ENCODE measurements around the gene CIC.

DNA sequence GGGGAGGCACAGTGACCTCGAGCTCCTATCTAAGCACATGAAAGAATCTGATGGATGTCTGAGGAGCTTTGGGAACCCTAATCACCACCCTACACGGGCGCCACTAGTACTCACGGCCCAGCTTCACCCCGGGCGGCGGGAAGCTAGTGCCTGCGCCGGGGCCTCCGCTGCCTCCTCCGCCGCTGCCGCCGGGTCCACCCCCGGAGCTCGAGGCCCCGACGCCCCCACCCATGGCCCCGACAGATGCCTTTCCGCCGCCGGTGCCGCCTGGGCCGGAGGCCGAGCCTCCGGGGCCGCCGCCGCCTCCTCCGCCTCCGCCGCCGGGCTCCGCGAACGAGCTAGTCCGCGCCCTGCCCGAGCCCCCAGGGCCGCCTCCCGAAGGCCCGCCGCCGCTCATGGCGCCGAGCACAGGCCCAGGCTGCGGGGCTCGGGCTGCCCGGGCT lies 27.0 kb upstream of the CIC start:
- TF ChIP-seq CBX3 (IDR thresholded peaks at IDR 0.05; ENCODE audit: borderline replicate concordance in 1 of 2, low read length in 2 of 2) = no peak
- TF ChIP-seq ZFX (CRISPR knock-in tag; IDR thresholded peaks at IDR 0.05) = no peak
- TF ChIP-seq, protein P1, sequence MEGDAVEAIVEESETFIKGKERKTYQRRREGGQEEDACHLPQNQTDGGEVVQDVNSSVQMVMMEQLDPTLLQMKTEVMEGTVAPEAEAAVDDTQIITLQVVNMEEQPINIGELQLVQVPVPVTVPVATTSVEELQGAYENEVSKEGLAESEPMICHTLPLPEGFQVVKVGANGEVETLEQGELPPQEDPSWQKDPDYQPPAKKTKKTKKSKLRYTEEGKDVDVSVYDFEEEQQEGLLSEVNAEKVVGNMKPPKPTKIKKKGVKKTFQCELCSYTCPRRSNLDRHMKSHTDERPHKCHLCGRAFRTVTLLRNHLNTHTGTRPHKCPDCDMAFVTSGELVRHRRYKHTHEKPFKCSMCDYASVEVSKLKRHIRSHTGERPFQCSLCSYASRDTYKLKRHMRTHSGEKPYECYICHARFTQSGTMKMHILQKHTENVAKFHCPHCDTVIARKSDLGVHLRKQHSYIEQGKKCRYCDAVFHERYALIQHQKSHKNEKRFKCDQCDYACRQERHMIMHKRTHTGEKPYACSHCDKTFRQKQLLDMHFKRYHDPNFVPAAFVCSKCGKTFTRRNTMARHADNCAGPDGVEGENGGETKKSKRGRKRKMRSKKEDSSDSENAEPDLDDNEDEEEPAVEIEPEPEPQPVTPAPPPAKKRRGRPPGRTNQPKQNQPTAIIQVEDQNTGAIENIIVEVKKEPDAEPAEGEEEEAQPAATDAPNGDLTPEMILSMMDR (IDR thresholded peaks at IDR 0.05 in 2 of 3, conservative IDR thresholded peaks at IDR 0.05 in 1 of 3; ENCODE audit: insufficient read depth in 2 of 3, low read depth in 1 of 3, low read length in 3 of 3) = no peak
- no peak for TF ChIP-seq CREB1 (IDR thresholded peaks at IDR 0.05)
- no peak for TF ChIP-seq CREB1 (CRISPR knock-in tag; IDR thresholded peaks at IDR 0.05)
- no peak for TF ChIP-seq TAF1 (IDR thresholded peaks at IDR 0.05; ENCODE audit: control insufficient read depth, extremely low read depth, insufficient read depth, low read length, severe bottlenecking)
- TF ChIP-seq, protein P2, sequence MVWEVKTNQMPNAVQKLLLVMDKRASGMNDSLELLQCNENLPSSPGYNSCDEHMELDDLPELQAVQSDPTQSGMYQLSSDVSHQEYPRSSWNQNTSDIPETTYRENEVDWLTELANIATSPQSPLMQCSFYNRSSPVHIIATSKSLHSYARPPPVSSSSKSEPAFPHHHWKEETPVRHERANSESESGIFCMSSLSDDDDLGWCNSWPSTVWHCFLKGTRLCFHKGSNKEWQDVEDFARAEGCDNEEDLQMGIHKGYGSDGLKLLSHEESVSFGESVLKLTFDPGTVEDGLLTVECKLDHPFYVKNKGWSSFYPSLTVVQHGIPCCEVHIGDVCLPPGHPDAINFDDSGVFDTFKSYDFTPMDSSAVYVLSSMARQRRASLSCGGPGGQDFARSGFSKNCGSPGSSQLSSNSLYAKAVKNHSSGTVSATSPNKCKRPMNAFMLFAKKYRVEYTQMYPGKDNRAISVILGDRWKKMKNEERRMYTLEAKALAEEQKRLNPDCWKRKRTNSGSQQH (CRISPR knock-in tag; IDR thresholded peaks at IDR 0.05) = no peak
- TF ChIP-seq GABPA (tag; conservative IDR thresholded peaks at IDR 0.05; ENCODE audit: low read depth) = no peak
- TF ChIP-seq, protein P3, sequence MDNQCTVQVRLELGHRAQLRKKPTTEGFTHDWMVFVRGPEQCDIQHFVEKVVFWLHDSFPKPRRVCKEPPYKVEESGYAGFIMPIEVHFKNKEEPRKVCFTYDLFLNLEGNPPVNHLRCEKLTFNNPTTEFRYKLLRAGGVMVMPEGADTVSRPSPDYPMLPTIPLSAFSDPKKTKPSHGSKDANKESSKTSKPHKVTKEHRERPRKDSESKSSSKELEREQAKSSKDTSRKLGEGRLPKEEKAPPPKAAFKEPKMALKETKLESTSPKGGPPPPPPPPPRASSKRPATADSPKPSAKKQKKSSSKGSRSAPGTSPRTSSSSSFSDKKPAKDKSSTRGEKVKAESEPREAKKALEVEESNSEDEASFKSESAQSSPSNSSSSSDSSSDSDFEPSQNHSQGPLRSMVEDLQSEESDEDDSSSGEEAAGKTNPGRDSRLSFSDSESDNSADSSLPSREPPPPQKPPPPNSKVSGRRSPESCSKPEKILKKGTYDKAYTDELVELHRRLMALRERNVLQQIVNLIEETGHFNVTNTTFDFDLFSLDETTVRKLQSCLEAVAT (IDR thresholded peaks at IDR 0.05) = no peak
- TF ChIP-seq, protein P4, sequence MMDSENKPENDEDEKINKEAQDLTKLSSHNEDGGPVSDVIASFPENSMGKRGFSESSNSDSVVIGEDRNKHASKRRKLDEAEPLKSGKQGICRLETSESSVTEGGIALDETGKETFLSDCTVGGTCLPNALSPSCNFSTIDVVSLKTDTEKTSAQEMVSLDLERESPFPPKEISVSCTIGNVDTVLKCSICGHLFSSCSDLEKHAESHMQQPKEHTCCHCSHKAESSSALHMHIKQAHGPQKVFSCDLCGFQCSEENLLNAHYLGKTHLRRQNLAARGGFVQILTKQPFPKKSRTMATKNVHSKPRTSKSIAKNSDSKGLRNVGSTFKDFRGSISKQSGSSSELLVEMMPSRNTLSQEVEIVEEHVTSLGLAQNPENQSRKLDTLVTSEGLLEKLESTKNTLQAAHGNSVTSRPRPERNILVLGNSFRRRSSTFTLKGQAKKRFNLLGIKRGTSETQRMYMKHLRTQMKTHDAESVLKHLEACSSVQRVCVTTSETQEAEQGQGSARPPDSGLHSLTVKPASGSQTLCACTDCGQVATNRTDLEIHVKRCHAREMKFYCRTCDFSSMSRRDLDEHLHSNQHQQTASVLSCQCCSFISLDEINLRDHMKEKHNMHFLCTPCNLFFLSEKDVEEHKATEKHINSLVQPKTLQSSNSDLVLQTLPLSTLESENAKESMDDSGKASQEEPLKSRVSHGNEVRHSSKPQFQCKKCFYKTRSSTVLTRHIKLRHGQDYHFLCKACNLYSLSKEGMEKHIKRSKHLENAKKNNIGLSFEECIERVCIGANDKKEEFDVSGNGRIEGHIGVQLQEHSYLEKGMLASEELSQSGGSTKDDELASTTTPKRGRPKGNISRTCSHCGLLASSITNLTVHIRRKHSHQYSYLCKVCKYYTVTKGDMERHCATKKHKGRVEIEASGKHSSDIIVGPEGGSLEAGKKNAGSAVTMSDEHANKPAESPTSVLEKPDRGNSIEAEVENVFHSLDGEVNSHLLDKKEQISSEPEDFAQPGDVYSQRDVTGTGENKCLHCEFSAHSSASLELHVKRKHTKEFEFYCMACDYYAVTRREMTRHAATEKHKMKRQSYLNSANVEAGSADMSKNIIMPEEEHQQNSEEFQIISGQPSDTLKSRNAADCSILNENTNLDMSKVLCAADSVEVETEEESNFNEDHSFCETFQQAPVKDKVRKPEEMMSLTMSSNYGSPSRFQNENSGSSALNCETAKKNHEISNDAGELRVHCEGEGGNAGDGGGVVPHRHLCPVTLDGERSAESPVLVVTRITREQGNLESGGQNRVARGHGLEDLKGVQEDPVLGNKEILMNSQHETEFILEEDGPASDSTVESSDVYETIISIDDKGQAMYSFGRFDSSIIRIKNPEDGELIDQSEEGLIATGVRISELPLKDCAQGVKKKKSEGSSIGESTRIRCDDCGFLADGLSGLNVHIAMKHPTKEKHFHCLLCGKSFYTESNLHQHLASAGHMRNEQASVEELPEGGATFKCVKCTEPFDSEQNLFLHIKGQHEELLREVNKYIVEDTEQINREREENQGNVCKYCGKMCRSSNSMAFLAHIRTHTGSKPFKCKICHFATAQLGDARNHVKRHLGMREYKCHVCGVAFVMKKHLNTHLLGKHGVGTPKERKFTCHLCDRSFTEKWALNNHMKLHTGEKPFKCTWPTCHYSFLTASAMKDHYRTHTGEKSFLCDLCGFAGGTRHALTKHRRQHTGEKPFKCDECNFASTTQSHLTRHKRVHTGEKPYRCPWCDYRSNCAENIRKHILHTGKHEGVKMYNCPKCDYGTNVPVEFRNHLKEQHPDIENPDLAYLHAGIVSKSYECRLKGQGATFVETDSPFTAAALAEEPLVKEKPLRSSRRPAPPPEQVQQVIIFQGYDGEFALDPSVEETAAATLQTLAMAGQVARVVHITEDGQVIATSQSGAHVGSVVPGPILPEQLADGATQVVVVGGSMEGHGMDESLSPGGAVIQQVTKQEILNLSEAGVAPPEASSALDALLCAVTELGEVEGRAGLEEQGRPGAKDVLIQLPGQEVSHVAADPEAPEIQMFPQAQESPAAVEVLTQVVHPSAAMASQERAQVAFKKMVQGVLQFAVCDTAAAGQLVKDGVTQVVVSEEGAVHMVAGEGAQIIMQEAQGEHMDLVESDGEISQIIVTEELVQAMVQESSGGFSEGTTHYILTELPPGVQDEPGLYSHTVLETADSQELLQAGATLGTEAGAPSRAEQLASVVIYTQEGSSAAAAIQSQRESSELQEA (IDR thresholded peaks at IDR 0.05; ENCODE audit: low read depth) = no peak
- TF ChIP-seq MAFG (tag; conservative IDR thresholded peaks at IDR 0.05) = no peak
- TF ChIP-seq ZFP30 (CRISPR knock-in tag; IDR thresholded peaks at IDR 0.05; ENCODE audit: borderline replicate concordance) = no peak
- no peak for TF ChIP-seq SAP30 (IDR thresholded peaks at IDR 0.05; ENCODE audit: borderline replicate concordance, insufficient read depth, low read depth, low read length, poor library complexity, severe bottlenecking)
